Measurements from ENCODE around the gene SGPP2. TPM values are rescaled to one million over a fixed set of nuclear protein-coding genes. Genes with fewer than 3 reads are reported as not detected.

SGPP2 gene
- total RNA-seq, 3 donors from 2014 or later = 7.2 to 13.2 (median 7.4) TPM

DNA sequence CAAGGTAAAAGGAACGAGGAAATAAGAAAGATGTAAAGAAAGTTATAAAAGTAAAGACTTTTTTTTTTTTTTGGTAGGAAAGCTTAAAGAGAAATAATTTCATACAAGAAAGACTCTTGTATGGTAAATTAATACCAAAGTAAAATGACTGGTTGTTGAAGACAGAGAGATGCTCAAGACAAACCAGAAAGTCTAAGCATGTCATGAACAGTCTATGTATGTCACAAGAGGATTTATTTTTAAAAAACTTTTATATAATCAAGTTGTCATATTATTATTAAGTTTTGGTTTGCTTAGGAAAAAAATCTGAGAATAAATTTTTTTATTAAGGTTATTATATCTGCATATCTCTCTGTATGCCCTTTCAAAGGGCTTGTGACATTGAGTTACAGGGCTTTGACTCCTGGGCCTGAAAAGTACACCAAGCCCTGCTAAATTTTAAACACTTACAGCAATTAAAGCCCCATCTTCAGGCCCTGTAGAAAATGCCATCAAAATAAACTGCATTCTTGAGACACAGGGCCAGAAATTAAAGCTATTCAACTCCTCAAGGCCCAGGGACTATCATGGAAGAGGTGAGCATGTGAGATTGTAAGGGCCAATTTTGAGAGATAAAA, 10.9 kb upstream of the SGPP2 start:
- Mint-ChIP-seq H3K4me1 (ENCODE audit: low read depth) (no peaks in the 10 kb centered on the region), H3K4me3 (no peak overlapping the region), H3K9me3 (peaks cover 6% of the 10 kb centered on the region), H3K36me3 (ENCODE audit: insufficient read depth) (no peaks in the 10 kb centered on the region), H3K27me3 (ENCODE audit: low read depth) (no peaks in the 10 kb centered on the region)
- DNase-seq (no peak), ATAC-seq (no peak)

- Mint-ChIP-seq H3K4me3 (no peak overlapping the region), H3K36me3 (ENCODE audit: insufficient read depth) (no peaks in the 10 kb centered on the region), H3K4me1 (ENCODE audit: low read depth) (peaks cover 15% of the 10 kb centered on the region), H3K27me3 (ENCODE audit: low read depth) (peaks cover 20% of the 10 kb centered on the region), H3K9me3 (no peaks in the 10 kb centered on the region)
- DNase-seq = no peak
- ATAC-seq = no peak
Observed at GRCh38 chr2:222418739-222419138, 5.6 kb upstream of the SGPP2 start.

GRCh38 chr2:222420508-222420907, 3.8 kb upstream of the SGPP2 start:
- peaks cover 29% of the 10 kb centered on the region for H3K27me3 Mint-ChIP-seq (ENCODE audit: low read depth)
- H3K9me3 Mint-ChIP-seq = no peaks in the 10 kb centered on the region
- no peaks in the 10 kb centered on the region for H3K36me3 Mint-ChIP-seq (ENCODE audit: insufficient read depth)
- no peak for ATAC-seq
- DNase-seq = no peak
- H3K4me1 Mint-ChIP-seq (ENCODE audit: low read depth) = peaks cover 24% of the 10 kb centered on the region
- H3K4me3 Mint-ChIP-seq = no peak overlapping the region

GRCh38 chr2:222421626-222422025, 2.7 kb upstream of the SGPP2 start:
- ATAC-seq (no peak), DNase-seq (no peak)
- no peak overlapping the region for H3K4me3 Mint-ChIP-seq
- H3K36me3 Mint-ChIP-seq (ENCODE audit: insufficient read depth) = no peaks in the 10 kb centered on the region
- peaks cover 30% of the 10 kb centered on the region for H3K4me1 Mint-ChIP-seq (ENCODE audit: low read depth)
- no peaks in the 10 kb centered on the region for H3K9me3 Mint-ChIP-seq
- H3K27me3 Mint-ChIP-seq (ENCODE audit: low read depth) = peaks cover 33% of the 10 kb centered on the region

DNA sequence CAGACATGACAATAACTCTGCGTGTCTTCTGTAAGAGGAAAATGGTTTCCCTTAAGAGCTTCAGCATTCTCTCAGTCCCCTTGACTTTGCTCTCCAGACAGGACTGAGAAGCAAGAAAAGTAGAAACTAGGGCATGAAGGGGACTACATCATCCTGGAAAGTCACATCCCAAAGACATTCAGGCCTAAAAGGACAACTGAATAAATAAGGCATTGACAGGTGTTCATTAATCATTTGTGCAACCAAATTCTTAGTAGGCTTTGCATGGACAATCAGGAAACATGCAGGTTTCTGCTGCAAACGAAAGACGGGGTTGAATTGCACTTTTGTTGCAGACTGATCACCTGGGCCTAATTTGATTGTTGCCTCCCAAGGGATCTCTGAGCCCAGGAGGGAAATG, 1.2 kb upstream of the SGPP2 start:
- DNase-seq (no peak), ATAC-seq (no peak)
- no peaks in the 10 kb centered on the region for H3K9me3 Mint-ChIP-seq
- H3K36me3 Mint-ChIP-seq (ENCODE audit: insufficient read depth) = no peaks in the 10 kb centered on the region
- H3K4me1 Mint-ChIP-seq (ENCODE audit: low read depth) = peaks cover 44% of the 10 kb centered on the region
- peak overlapping the region; percentile 98 for H3K4me3 Mint-ChIP-seq
- H3K27me3 Mint-ChIP-seq (ENCODE audit: low read depth) = peaks cover 33% of the 10 kb centered on the region

GRCh38 chr2:222423632-222424275, 589 bp upstream of the SGPP2 start:
- Mint-ChIP-seq H3K9me3 (no peaks in the 10 kb centered on the region), H3K27me3 (ENCODE audit: low read depth) (peaks cover 33% of the 10 kb centered on the region), H3K4me1 (ENCODE audit: low read depth) (peaks cover 45% of the 10 kb centered on the region), H3K36me3 (ENCODE audit: insufficient read depth) (no peaks in the 10 kb centered on the region), H3K4me3 (peak overlapping the region; percentile 98)
- ATAC-seq (peak; percentile 72 to 73), DNase-seq (peak; percentile 44)

GRCh38 chr2:222424729-222425671, 657 bp downstream of the SGPP2 start:
- peaks cover 6% of the 10 kb centered on the region for H3K36me3 Mint-ChIP-seq (ENCODE audit: insufficient read depth)
- ATAC-seq (peak; percentile 36), DNase-seq (peak; percentile 33)
- peaks cover 5% of the 10 kb centered on the region for H3K9me3 Mint-ChIP-seq
- H3K4me3 Mint-ChIP-seq = peak overlapping the region; percentile 85
- peaks cover 48% of the 10 kb centered on the region for H3K4me1 Mint-ChIP-seq (ENCODE audit: low read depth)
- H3K27me3 Mint-ChIP-seq (ENCODE audit: low read depth) = peaks cover 33% of the 10 kb centered on the region

- H3K27me3 Mint-ChIP-seq (ENCODE audit: low read depth) = peaks cover 23% of the 10 kb centered on the region
- peaks cover 8% of the 10 kb centered on the region for H3K36me3 Mint-ChIP-seq (ENCODE audit: insufficient read depth)
- no peak for ATAC-seq
- DNase-seq = no peak
- peak overlapping the region; percentile 32 for H3K4me3 Mint-ChIP-seq
- H3K4me1 Mint-ChIP-seq (ENCODE audit: low read depth) = peaks cover 45% of the 10 kb centered on the region
- H3K9me3 Mint-ChIP-seq = peaks cover 6% of the 10 kb centered on the region
Observed at GRCh38 chr2:222427646-222428301, 3.4 kb downstream of the SGPP2 start.

- no peak for ATAC-seq
- peaks cover 8% of the 10 kb centered on the region for H3K27me3 Mint-ChIP-seq (ENCODE audit: low read depth)
- peaks cover 8% of the 10 kb centered on the region for H3K36me3 Mint-ChIP-seq (ENCODE audit: insufficient read depth)
- peaks cover 34% of the 10 kb centered on the region for H3K4me1 Mint-ChIP-seq (ENCODE audit: low read depth)
- no peak overlapping the region for H3K4me3 Mint-ChIP-seq
- peaks cover 6% of the 10 kb centered on the region for H3K9me3 Mint-ChIP-seq
- DNase-seq = no peak
Observed at GRCh38 chr2:222430071-222430470, 5.7 kb downstream of the SGPP2 start.

DNA sequence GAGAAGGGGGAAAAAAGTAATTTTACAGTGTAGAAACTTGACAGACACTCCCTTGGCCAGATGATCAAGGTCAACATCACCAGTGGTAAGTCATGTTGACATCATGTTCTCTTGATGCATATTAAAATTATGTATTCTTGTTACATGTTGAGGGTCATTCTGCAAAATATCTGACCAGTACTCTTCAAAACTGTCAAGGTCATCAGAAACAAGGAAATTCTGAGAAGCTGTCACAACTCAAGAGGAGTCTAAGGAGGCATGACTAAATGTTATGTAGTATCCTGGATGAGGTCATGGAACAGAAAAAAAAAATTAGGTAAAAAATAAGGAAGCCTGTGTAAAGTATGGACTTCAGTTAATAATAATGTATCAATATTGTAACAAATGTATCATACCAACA, 6.3 kb downstream of the SGPP2 start:
- H3K4me3 Mint-ChIP-seq = no peak overlapping the region
- DNase-seq (no peak), ATAC-seq (no peak)
- H3K27me3 Mint-ChIP-seq (ENCODE audit: low read depth) = peaks cover 4% of the 10 kb centered on the region
- peaks cover 6% of the 10 kb centered on the region for H3K9me3 Mint-ChIP-seq
- peaks cover 29% of the 10 kb centered on the region for H3K4me1 Mint-ChIP-seq (ENCODE audit: low read depth)
- H3K36me3 Mint-ChIP-seq (ENCODE audit: insufficient read depth) = peaks cover 8% of the 10 kb centered on the region

DNA sequence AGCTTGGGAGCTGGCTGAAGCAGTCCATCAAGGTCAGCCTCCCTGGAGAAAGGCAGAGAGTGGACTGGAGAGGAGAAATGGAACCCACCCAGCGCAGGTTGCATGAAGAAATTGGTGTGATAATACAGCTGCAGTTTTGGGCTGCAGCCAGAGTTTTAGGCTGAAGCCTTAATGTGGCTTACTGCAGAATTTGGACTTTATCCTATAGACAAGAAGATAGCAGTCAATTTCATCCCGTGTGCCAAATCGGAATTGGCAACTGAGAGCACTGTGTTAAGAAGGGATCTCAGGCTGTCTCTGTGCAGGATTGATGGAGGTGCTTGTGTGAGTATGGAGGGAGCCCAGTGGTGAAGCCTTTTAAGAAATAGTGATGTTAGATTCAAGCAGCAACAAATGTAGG, 7.5 kb downstream of the SGPP2 start:
- DNase-seq = no peak
- H3K4me1 Mint-ChIP-seq (ENCODE audit: low read depth) = peaks cover 21% of the 10 kb centered on the region
- peaks cover 6% of the 10 kb centered on the region for H3K9me3 Mint-ChIP-seq
- ATAC-seq = no peak
- H3K27me3 Mint-ChIP-seq (ENCODE audit: low read depth) = no peaks in the 10 kb centered on the region
- H3K4me3 Mint-ChIP-seq = no peak overlapping the region
- peaks cover 8% of the 10 kb centered on the region for H3K36me3 Mint-ChIP-seq (ENCODE audit: insufficient read depth)

GRCh38 chr2:222433332-222434173, 9.2 kb downstream of the SGPP2 start:
- Mint-ChIP-seq H3K9me3 (peaks cover 6% of the 10 kb centered on the region), H3K4me1 (ENCODE audit: low read depth) (peaks cover 8% of the 10 kb centered on the region), H3K36me3 (ENCODE audit: insufficient read depth) (peaks cover 8% of the 10 kb centered on the region), H3K27me3 (ENCODE audit: low read depth) (no peaks in the 10 kb centered on the region), H3K4me3 (no peak overlapping the region)
- no peak for ATAC-seq
- DNase-seq = no peak

DNA sequence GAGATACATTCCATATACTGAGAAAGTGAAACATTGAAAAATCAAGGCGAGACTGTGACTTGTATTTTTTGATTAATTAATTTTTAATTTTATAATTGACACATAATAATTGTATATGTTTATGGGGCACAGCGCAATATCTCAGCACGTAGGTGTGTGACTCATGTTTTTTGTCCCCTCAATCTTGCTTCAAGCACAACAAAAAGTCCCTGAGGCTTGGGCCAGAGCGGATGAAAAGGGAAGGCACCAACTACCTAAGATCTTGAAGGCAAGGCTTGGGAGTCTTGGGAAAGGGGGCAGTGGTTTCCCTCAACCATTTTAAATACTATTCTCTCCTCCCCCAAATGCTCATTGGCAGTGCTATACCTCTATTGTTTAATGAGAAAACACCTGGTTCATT, 9.9 kb downstream of the SGPP2 start:
- H3K9me3 Mint-ChIP-seq = peaks cover 6% of the 10 kb centered on the region

More for the DNA sequence above, 9.9 kb downstream of the SGPP2 start:
- H3K4me1 Mint-ChIP-seq (ENCODE audit: low read depth) = peaks cover 8% of the 10 kb centered on the region
- DNase-seq (no peak), ATAC-seq (no peak)
- H3K27me3 Mint-ChIP-seq (ENCODE audit: low read depth) = no peaks in the 10 kb centered on the region
- H3K4me3 Mint-ChIP-seq = no peak overlapping the region
- peaks cover 8% of the 10 kb centered on the region for H3K36me3 Mint-ChIP-seq (ENCODE audit: insufficient read depth)

Measured in activated T-cell treated with anti-CD3 and anti-CD28 coated beads, Interleukin-2, amount 50 U/mL, for 4 hours (primary cell).